GM18519 (cell line): ENCODE measurements around the gene COQ7.

Source experiments
- ATAC-seq: cut with Tn5 transposase; IDR thresholded peaks from one replicate; pipeline ENCODE4 v1.9.1; 2021; ENCODE audit warnings: mild to moderate bottlenecking, moderate library complexity; ENCODE audit not compliant: unreplicated experiment, low FRiP score

Gene COQ7

DNA sequence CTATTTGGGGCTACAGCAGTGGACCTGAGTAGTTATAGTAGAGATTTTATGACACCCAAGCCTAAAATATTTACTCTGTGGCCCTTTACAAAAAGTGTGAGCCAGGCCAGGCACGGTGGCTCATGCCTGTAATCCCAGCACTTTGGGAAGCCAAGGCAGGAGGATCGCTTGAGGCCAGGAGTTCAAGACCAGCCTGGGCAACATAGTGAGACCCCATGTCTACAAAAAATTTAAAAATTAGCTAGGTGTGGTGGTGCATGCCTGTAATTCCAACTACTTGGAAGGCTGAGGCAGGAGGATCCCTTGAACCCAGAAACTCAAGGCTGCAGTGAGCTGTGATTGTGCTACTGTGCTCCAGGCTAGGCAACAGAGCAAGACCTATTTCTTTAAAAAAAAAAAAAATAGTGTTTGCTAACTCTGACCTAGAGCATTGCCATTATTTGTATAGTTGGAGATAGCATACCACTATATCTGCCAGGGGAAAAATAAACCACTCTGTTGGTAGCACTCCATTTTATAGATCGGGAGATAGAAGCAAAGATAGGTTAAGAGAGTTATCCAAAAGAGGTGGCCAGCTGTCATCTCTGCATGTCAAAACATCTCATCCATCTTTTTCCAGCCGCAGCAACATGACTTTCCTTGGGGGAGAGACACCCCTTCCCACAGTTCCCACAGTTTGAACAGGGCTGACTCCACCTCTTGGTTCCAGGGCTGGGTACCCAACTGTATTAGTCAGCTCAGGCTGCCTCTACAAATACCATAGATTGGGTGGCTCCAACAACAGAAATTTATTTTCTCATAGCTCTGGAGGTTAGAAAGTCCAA is 43.3 kb downstream of the COQ7 start:
- no peak for ATAC-seq

DNA sequence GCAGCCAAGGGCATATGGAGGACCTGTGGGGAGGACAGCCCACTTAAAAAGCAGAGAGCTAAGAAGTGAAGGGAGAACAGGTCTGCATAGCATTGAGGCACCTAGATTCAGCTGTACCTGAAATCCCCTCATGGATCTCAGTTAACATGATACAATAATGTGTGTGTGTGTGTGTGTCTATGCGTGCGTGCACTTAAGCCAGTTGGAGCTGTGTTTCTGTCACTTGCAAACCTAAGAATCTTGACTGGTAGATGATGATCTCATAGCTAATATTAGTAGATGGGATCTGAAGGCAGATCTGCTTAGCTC is 44.6 kb downstream of the COQ7 start:
- no peak for ATAC-seq

DNA sequence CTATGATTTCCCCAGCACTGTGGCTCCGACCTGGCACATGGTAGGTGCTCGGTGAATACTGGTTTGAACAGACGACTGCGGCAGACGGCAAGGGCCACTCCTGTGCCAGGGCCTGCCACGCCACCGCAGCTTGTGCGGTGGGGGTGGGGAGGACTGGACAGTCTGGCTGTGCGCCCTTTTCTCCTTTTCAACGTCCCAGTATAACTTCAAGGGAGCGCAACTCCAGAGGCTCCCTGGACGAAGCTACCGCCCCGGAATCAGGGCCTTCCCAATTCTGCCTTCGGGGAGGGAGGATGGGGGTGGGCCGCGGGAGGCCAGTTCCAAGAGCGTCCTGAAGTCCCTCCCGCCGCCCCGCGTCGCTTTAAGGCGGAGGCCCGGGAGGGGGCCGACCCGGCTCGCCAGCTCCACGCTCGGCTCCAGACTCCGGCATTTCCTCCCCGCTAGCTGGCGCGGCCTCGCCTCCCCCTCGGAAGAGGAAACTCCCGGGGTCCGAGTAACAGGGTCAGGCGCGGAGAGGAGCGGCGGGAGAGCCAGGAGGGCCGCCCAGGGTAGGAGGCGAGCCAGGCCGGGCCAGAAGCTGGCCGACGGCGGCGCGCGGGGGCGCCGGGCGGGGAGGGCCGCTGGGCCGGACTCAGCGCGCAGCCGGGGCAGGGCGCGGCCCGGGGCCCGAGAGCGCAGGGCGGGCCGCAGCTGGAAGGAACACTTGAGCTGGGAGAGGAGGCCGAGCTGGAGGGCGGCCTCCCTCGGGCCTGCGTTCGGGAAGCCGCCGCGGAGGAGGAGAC is 46.4 kb downstream of the COQ7 start, which contains the start of gene ITPRIPL2:
Gene ITPRIPL2, plus strand, starts transcription at position 388 of the 782 bp plus-strand sequence. CDS start 498 bp downstream, outside the sequence.
- ATAC-seq: no peak

DNA sequence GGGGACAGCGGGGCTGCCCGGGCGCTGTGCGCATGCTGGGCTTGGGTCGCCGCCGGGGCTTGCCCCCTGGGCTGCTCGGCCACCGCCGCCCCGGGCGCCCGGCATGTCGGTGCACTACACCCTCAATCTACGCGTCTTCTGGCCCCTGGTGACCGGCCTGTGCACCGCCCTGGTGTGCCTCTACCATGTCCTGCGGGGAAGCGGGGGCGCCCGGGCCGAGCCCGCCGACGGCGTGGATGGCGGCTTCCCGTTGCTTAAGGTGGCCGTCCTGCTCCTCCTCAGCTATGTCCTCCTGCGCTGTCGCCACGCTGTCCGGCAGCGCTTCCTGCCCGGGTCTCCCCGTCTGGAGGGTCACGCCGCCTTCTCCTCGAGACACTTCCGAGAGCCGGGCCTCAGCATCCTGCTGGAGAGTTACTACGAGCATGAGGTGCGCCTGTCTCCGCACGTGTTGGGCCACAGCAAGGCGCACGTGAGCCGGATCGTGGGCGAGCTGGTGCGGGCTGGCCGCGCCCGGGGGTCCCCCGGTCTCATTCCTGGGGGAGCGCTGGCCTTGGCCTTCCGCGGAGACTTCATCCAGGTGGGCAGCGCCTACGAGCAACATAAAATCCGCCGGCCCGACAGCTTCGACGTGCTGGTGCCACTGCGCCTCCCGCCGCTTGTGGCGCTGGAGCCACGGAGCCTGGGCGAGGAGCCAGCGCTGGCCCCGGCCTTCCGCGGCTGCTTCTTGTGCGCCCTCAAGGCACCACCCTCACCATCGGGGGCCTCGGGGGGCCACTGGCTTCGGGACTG is 47.1 kb downstream of the COQ7 start:
- ATAC-seq: no peak

DNA sequence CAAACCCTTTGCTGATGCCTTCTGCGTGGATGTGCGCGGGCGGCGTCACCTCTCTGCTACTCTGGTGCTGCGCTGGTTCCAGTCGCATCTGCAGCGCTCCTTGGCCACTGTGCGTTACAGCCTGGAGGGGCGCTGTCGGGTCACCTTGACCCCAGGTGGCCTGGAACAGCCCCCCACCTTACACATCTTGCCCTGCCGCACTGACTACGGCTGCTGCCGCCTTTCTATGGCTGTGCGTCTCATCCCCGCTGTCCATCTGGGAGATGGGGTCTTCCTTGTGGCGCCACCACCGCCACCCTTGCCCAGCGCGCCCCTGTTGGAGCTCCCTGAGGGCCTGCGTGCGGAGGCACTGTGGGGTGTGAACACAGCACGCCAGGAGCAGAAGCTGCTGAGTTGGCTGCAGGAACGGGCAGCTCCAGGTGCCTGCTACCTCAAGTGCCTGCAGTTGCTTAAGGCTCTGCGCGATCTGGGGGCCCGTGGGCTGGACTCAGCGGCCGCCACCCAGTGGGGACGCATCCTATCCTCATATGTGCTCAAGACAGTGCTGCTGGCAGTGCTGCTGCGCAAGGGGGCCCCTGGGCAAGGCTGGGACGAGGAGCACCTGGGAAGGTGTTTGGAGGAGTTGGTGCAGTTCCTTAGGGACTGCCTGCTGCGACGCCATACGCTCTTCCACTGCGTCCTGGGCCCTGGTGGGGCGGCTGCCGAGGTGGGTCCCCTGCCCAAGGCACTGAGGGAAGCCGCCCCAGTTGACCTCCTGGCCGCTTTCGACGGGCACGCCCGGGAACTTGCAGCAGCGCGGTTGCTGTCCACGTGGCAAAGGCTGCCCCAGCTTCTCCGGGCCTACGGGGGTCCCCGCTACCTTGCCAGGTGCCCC is 48.0 kb downstream of the COQ7 start:
- ATAC-seq: no peak

DNA sequence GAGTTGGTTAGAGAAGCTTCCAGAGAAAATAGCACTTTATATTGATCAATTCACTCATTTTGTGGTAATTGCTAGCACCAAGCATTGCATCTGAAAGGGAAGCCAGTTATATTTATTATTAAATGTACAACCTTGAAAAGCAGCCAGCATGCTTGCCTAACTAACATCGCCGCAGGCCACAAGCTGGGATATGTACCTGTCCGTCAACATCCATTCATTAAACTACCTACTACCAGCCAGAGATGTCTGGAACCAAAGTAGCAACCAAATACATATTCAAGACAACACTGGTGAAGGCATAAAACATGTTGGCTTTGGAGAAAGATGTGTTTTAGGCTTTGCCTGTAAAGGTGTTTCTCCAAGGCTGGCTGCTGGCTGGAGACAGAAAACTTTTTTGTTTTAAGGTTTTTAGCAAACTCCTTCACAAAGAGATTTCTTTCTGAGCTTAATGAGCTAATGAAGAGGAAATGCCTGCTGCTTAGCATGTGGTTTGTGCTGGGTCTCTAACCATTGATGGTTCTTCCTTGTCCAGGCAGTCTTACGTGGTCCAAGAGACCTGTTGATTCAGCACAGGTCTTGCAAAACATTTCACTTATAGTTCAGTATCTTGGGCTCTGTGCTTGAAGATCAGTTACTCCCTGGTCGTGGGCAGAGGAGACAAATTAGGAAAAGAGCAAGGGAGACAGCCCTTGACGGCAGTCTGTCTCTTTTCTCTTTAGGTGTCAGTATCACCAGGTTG is 49.5 kb downstream of the COQ7 start:
- ATAC-seq: no peak

DNA sequence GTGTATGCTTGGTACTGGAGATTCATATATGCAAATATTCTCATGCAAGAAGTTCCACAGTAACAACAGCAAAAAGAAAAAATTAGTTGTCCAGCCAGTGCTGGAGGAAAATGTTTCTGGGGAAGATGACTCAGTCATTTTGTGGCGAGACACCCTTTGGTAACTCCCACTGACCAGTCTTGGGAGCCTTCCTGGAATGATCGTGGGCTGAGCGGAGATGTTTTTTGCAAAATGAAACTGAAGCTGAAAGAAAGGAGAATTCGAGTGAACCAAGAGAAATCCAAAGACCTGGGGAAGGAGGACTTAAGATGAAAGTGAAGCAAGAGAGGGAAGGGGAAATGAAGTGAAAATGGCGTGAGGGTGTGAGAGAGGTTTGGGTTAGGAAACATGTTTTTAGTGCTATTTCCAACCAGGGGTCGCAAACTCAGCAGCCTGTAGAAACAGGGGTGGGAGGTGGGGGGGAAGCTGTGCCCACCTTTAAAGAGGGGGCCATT is 51.6 kb downstream of the COQ7 start:
- no peak for ATAC-seq

DNA sequence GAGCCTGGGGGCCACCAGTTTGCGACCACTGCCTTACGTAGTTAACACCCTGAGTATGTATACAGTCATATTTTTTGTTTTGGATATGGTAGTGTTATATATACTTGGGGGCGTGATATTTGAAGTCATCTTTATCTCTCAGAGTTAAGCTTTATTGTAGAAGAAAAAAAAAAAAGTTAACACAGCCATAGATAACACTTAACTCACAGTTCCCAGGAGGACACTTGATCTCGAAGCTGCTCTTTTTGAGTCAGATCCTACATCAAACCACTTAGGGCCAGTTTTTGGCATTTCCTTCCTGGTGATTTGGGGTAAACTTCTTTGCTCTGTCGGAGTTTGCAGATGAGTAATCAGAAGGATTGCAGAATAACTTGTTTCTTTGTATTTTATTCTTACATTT is 52.1 kb downstream of the COQ7 start:
- no peak for ATAC-seq

DNA sequence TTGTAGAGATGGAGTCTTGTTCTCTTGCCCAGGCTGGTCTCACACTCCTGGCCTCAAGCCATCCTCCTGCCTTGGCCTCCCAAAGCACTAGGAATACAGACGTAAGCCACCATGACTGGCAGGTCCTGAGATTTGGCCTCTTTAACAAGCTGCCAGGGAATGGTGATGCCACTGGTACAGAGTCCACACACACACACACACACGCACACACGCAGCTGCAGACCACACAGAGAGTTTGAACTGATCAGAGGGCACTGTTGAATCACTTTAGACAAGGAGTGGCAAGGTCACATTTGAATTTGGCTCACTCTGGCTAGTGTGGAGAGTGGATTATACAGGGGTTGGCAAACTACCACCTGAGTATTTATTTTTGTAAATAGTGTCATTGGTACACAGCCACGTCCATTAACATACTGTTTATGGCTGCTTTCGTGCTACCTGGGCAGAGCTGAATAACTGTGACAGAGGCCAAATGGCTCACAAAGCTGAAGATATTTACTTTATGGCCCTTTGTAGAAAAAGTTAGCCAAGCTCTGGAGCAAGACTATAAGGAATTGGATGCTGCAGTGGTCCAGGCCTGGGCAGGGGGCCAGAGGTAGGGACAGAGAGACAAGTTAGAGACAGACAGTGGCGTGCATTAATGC is 56.2 kb downstream of the COQ7 start:
- no peak for ATAC-seq

DNA sequence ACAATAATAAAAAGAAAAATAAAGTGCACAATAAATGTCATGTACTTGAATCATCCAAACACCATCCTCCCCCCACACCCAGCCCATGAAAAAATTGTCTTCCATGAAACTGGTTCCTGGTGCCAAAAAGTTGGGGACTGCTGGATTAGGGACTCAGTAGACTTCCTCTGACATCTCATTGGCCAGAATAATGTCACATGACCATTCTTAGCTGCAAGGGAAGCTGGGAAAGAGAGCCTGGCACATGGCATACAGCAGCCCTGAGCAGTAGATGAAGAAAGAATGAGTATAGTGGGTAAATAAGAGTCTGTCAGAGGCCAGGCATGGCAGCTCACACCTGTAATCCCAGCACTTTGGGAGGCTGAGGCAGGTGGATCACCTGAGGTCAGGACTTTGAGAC is 58.9 kb downstream of the COQ7 start:
- ATAC-seq: no peak

DNA sequence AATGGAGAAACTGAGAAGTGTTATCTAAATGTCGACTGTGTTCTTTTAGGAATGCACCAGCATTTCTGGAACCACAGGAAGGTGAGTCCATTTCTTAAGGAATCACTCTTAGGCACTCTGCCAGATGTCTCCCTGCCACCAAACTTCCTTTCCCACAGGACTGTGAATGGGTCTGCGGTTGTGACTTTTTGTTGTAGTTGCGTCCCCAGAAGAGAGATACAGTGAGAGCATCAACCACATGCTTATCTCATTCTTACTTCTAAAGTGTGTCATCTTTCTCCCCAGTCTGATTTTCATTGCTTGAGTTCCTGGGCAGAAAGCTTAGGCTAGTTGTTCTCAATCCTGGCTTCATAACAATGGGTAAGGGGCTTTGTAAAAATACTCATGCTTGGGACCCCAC is 59.8 kb downstream of the COQ7 start:
- ATAC-seq: no peak

DNA sequence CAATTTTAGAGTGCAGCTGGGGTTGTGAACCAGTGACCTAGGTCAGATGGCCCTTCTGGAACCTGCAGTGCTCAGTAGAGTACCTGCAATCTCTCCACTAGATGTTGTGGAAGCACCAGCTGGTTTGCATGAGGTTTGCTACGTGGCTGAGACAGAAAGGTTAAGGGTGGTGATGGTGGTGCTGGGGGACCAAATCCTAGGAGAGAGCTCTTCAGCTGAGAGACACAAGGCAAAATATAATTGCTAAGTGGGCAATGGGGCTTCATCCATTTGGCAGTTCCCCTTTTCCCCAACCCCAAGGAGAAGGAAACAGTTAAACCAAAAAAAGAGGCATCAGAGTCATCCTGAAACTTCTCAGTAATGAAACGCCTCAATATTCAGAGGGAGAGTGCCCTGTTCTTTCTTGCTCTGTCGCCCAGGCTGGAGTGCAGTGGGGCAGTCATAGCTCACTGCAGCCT is 60.3 kb downstream of the COQ7 start:
- ATAC-seq: no peak

DNA sequence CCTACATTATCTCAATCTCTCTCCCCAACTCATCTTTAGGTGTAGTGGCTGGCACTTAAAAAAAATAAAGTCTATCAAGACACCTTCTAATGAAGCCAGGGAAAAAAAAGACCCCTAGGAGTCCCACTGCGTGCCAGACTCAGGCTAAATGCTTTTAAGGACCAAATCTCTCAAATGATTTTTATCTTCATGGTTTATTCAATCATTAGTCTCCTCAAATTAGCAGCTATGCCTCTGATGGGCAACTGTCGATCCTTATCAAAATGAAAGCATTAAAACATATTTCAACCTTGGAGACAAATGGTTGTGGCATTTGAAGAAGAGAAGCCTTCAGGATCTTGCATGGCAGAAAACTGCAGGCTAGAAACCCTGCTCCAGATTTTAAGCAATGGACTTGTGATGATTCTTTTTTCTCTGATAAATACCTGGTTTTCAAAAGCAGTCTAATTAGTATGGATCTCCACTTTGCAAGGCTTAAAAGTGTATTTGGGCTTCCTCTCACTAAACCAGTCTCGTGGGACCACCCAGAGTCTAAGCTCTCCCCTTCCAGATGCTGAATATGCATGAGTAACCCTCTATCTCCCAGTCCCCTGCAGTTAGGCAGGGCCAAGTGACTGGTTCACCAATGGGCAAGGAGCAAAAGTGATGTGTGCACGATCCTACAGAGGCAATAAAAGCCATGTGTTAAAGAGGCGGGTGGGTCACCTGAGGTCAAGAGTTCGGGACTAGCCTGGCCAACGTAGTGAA is 61.2 kb downstream of the COQ7 start:
- no peak for ATAC-seq
